ENCODE measurements around the gene SH3GL1.
"Not testable (repeated sequence)": the region's sequence is repeated elsewhere in the genome, so short reads cannot be mapped to it uniquely, and the experiment has no call there.

SH3GL1 gene

DNA sequence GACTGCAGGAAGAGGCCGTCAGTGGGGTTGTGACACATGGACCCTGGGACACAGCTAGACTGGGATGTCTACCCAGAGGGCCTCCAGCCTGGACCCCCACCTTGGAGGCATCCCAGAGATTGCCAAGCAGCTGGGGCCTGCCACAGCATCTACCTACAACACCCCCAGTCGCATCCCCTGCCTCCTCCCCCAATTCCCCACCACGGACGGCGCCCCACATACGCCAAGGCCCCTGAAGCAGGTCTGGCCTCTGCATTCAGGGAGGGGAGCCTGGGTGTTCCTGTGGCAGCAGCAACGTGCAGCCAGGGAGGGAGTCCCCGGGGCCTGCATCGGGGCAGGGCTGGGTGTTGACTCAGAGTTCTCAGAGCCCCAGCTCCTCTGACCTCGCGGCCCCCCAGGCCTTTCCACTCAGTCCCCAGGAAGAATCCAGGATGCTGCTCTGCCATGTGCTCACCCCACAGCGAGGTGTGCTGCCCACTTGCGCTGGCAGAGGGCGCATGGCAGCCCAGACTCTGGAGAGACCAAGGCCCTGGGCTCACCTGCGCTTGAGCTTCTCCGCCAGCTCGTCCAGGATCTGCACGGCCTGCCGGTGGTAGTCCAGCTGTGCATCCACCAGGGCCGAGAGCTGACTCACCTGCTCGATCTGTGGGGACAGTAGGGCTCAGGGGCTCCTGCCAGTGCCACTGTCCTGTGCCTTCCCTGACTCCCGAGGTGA is 37.4 kb downstream of the SH3GL1 start:
- DNase-seq, result no peak

DNA sequence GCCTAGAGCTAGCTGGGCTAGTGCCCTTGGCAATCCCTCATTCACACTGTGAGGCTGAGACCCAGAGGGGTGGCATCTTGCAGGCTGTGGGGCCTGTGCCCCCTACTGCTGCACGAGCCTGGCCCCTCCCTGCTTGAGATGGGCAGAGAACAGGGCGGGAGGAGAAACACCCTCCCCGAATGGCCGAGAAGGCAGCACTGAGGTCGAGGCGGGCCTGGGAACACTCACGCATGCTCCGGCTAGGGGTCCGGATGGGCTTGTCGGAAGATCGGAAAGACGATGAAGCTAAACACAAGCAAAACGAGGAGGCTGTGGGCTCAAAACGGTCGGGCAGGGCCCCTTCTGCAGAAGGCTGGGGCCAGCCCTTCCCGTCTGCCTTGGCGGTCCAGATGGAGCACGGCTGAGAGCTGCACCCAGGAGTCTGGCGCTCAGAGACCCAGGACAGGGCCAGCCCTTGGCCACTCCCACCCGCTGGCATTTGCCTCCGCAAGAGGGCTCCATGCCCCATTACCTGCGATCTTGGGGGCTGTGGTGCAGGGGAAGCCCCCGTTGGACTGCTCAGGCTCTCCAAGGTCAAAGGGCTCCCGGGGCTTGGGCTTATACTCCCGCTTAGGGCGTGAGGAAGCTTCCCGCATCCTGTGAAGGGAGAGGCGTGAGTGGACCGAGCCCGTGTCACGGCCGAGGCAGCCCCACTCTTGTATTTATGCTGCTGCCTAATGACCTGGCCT is 38.1 kb downstream of the SH3GL1 start:
- DNase-seq, result no peak

DNA sequence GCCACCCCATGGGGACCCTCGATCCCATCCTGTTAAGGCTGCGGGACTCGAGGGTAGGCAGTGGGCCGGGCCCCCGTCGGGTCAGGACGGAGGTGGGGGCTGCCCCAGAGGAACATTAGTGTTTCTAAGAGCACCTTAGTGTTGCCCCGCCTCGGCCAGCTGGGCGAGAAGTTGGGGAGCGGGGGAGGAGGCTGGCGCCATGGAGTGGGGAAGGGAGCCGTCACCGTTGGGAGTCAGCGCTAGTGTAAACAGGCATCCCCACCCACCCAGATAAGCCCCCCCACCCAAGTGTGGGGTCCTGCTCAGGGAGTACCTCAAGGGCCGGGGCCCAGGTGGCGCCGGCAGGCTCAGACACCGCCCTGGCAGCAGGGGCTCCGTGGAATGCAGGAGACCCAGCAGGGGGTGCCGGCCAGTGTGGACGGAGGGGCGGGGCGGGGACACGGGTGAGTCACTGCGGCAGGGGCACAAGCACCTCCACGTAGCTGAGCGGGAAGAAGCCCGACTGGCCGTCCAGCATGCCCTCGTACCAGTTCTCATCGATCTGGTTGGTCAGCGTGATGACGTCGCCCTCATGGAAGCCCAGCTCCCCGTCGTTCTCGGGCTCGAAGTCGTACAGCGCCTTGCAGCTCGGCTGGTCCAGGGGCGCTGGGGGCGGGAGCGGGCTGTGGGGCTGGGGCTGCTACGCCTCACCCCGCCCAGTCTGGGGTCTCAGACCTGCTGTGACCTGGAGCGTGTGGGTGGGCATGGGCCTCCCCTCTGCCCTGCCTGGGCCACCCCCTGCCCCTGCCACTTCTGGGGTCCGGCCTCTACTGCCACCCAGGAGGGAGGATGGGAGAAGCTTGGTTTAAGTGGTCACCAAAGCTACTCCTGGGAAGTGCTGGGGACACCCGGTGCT is 38.9 kb downstream of the SH3GL1 start:
- DNase-seq, result no peak

DNA sequence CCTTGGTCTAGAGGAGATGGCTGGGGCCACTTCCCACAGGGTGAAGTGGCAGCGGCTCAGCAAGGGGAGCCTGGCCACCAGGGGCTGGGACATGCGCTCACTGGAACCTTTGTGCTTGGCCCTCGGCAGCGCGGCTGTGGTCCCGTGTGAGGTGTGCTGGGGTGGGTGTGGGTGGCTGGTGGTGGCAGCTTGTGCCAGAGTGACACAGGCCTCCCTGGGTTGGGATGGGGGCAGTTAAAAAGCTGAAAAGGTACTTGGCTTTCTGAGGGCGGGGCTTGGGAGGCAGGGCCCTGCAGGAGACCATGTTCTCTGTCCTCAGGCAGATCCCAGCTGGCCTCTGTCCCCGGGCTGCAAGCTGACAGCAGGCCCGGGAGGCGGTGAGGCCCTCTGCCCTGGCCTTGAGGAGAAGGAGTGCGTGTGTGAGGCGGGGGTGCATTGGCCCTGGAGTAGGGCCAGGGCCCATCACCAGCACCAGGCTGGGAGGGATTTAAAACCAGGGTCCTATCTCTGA is 39.7 kb downstream of the SH3GL1 start:
- no peak for DNase-seq

DNA sequence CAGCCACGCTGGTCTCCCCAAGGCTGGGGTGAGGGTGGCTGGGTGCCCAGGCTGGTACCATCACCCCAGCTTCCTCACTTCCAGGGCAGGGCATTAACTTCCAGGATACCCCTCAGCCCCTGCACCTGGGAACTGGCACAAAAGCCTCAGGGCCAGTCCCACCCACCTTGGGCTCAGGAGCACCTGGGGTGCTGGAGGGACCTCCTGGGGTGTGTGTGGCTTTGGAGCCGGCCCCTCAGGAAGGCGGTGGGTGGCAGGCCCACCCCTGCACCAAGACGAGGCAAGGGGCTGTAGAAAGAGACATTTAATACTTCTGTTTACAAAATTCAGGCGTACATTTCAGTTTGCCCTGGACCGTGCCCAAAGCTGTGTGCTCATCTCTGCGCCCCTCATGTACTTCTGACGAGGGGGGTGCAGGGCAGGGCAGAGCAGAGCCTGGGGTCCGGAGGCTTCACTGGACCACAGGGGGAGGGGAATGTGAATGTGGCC is 40.2 kb downstream of the SH3GL1 start:
- no peak for DNase-seq

DNA sequence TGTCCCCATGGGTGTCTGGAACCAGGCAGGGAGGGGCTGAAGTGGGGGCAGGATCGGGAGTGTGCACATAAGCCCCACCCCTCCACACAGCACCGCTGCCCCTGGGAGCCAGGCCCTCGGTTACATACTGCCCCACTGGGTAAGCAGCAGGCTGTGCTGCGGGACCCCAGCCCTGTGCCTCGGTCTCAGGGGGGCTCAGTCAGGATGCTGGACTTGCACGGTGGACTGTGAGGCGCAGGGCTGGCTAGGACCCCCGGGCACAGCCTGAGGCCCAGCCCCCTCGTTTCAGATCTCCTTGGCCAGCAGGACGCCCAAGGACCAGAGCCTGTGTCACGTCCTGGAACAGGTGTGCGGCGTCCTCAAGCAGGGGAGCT is 40.7 kb downstream of the SH3GL1 start:
- no peak for DNase-seq

DNA sequence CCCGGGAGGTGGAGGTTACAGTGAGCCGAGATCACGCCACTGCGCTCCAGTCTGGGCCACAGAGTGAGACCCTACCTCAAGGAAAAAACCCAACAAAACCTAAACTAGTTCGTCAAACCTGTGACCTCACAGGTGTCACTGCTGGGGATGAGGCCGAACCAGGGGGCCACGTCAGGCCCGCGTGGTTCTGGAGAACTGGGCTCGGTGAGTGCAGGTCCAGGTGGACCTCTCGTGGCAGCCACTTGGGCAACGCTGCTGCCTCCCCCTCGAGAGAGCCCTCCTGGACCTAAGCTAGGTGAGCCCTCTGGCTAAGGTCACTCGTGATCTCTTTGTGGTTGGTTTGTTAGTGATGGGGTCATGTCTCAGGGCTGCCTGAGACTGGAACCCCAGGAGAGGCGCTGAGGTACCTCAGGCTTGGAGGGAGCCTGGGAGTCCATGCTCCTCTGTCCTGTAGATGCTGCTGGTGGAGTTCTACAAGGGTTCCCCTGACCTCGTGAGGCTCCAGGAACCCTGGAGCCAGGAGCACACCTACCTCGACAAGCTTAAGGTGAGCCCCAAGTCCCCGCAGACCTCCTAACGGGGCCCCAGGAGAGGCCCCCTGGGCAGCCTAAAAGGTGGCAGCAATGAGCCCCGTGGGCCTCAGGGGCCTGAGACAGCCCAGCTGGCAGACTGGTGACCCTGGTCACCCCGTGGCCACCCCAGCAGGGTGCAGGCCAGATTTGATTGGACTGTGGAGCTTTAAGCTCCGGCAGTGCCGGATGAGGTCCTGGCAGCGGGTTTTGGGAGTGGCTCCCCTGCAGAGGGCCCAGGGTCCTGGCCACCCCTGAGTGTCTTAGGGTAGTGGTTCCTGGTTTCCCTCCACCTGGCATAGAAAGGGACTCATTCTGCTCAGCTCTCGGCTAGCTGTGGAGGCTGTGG is 41.4 kb downstream of the SH3GL1 start:
- DNase-seq, result no peak

DNA sequence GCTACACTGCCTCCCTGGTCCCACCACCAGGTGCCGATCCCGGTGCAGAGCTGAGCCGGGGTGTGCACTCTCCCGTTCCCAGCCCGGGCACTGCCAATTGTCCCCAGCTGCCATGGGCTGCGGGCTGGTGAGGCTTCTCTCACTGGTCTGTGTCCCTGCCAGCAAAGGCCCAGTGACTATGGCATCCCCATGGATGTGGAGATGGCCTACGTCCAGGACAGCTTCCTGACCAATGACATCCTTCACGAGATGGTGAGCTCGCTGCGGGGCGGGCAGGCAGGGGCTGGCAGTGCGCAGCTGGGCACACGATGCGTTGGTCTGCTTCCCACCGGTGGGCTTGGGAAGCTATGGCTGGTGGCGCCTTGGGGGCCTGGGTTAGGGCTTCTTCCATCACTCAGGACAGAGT is 42.4 kb downstream of the SH3GL1 start:
- no peak for DNase-seq

DNA sequence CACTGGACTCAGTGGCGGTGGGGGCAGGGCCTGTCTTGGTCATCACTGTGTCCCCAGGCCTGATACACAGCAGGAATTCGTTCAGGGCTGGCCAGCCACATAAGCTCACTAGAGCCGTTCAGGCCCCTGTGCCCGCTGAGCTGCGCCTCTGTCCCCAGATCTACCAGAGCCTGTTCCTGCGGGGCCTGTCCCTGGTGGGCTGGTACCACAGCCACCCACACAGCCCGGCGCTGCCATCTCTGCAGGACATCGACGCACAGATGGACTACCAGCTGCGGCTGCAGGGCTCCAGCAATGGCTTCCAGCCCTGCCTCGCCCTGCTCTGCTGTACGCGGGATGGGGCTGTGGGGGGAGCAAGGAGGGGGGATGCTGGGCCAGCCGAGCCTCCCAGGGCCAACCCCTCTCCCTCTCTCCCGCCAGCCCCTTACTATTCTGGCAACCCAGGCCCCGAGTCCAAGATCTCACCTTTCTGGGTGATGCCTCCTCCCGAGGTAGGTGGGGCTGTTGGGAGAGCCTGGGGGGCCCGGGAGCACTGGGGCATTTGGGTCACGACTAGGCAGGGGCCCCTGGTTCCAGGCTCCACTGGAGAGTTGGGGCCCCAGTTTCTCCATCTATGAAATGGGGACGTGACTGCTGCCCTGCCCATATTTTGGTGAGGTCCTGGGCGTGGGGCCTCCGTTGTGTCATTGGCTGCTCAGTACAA is 43.1 kb downstream of the SH3GL1 start:
- DNase-seq, result no peak

DNA sequence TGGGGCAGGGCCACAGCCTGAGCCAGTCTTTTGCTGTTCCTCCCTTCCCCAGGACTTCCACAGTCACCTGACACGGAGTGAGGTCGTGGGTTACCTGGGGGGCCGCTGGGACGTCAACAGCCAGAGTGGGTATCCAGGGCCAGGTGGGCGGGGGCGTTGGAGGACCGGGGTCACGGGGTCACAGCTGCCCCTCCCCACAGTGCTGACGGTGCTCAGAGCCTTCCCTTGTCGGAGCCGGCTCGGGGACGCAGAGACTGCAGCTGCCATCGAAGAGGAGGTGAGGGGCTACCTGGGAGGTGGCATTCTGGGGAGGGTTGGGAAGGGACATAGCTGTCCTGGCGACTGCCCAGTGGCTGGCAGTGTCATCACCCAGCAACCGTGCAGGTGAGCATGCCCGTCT is 45.5 kb downstream of the SH3GL1 start:
- no peak for DNase-seq

DNA sequence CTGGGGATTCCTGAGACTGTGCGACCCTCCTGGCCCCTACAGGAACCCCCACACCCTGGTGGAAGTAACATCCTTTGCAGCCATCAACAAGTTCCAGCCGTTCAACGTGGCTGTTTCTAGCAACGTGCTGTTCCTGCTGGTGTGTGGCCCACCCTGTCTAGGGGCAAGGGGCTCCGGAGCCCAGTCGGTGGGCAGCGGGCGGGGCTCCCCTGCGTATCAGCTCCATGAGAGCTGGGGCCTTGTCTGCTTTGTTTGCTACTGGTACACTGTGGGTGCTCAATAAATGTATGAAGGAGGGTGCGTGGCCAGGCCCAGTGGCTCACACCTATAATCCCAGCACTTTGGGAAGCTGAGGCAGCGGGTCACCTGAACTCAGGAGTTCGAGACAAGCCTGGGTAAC is 46.1 kb downstream of the SH3GL1 start:
- no peak for DNase-seq

DNA sequence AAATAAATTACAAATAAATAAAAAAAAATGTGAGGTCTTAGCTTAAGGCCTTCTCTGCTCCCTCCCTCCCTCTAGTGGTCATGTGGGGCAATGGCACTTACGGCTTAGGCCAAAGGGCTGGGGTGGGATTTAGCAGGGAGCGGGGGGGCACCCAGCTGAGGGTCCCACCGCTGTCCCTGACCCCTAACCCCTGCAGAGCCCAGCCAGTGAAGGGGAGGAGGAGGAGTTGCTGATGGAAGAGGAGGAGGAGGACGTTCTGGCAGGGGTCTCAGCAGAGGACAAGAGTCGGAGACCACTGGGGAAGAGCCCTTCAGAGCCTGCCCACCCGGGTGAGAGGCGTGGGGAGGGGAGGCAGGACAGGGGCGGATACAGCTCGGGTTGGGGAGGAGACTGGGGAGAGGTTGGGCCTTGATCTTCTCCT is 47.6 kb downstream of the SH3GL1 start:
- DNase-seq, result peak; percentile 22

DNA sequence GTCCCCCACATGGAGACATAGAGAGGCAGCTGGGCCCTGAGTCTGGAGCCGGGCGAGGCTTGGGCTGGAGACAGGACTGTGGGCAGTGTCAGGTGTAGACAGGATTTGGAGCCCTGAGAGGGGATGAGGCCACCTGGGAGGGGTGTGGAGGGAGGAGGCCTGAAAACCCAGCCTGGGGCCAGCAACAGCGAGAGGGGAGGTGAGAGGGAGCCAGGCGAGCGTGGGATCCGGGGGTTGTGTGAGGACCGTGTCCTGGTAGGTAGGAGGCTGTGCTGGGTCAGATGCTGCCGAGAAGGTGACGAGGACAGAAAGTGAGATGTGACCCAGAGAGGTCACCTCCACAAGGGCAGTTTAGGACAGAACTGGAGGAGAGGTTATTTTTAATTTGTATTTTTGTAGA is 49.6 kb downstream of the SH3GL1 start:
- no peak for DNase-seq

DNA sequence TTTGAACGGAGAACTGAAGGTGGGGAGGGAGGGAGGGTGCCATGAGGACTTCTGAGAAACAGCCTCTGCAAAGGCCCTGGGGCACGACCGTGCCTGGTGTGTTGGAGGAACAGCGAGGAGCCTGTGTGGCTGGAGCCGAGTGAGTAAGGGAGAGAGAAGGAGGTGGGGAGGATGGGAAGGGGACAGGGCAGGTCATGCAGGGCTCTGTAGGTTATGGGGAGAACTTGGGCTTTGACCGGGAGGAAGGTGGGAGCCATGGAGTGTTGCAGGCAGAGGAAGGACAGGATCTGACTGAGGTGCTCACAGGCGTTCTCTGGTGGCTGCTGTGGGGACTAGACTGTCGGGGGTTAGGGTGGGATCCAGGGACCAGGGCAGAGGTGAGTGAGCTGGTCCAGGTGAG is 50.2 kb downstream of the SH3GL1 start:
- DNase-seq, result no peak

DNA sequence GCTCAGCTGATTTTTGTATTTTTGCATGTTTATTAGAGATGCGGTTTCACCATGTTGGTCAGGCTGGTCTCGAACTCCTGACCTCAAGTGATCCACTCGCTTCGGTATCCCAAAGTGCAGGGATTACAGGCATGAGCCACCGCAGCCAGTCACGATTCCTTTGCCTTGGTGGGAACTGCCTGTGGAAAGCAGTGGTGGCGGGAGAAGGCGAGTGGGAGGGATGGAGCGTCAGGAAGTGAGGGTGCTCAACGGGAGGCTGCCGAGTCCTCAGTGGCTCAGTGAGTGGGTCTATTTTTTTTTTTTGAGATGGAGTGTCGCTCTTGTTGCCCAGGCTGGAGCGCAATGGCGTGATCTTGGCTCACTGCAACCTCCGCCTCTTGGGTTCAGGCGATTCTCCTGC is 51.1 kb downstream of the SH3GL1 start:
- not testable (repeated sequence) for DNase-seq

DNA sequence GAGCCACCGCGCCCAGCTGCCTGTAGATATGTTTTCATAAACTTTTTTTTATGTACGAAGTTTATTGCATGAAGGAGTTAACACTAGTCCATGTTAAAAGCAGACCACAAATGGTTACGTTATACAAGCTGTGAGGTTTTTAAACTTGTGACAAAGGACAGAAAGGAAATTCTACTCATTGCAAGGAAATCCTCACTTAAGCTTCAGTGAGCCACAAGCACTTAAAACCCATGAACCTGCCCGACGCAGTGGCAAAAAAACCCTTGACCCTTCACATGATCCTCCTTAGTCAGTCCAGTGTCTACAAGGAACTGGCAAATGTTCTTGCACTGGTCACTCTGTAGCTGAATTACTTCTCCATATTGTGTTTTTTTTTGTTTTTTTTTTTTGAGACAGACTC is 52.8 kb downstream of the SH3GL1 start:
- no peak for DNase-seq

DNA sequence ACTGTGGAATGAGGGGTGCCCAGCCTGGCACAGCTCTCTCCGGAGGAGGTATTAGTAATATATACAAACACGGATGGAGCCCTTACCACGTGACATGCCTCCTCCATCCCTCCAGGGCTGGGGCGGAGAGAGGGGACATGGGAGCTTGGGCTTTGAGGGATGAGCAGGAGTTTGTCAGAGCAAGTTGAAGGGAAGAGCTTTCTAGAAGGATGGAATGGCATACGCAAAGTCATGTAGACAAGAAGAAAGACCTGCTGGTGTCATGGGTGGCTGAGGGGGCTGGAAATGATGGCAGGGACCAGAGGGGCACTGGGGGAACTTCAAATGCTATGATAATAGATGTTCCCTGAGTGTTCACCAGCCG is 54.3 kb downstream of the SH3GL1 start:
- no peak for DNase-seq

DNA sequence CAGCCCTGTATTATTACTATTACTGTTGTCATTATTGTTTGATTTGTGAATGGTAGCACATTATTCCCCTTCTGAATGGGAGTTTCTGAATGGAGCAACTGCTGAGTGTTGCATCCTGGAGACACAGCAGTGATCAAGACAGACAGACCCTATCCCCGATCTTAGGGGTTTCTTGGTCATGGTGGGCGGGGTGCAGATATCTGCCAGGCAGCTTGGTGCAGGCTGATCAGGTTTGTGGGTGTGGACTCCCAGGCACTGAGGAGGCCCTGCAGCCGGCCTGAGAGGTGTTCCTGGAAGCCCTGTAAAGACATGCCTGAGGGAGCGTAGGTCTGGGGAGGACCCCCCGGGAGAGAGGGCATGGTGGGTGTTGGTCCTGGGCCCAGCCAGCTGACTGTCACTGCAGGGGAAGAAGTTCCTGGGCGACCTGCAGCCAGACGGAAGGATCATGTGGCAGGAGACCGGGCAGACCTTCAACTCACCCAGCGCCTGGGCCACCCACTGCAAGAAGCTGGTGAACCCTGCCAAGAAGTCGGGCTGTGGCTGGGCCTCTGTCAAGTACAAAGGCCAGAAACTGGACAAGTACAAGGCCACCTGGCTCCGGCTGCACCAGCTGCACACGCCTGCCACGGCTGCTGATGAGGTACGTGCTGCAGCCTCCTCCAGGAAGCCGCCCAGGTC is 54.9 kb downstream of the SH3GL1 start:
- DNase-seq, result no peak

DNA sequence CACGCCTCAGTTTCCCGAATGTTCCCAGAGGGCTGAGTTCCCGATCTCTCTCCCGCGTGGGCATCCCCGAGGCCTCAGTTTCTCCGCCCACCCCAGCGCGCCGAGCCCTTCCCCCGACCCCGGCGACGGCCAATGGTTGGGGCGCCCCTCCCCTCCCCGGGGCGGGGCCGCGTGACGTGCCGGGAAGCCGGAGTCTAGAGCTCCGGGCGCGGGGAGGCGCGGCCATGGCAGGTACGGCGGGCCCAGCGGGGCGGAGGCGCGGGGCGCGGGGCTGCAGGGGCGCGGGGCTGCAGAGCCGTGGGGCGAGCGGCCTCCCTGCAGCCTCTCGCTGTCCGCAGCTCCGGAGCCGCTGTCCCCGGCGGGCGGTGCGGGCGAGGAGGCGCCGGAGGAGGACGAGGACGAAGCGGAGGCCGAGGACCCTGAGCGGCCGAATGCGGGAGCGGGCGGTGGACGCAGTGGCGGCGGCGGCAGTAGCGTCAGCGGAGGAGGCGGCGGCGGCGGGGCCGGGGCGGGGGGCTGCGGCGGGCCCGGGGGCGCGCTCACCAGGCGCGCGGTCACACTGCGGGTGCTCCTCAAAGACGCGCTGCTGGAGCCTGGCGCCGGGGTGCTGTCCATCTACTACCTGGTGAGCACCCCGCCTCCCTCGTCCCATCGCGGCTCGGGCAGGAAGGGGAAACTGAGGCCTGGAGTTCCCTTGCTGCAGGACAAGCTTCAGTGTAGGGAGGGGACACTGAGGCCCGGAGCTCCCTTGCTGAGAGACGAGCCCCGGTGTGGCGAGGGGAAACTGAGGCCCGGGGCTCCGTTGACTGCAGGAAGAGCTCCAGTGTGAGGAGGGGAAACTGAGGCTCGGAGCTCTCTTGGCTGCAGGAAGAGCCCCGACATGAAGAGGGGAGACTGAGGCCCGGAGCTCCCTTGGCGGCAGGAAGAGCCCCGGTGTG is 56.7 kb downstream of the SH3GL1 start, which contains the start of gene MPND:
MPND (plus strand) TSS at position 193 of the 938 bp plus-strand sequence; CDS start at position 225, 32 bp downstream.
- DNase-seq, result peak; percentile 68
